GM19193 (cell line): Measurements from ENCODE around the gene FAM9C.

ENCODE experiments used
- POLR2A ChIP-seq: IDR thresholded peaks from 4 replicates; pipeline ENCODE4 v1.6.1; 2011; ENCODE audit not compliant: insufficient read depth, insufficient read length; ENCODE audit errors: extremely low read depth

FAM9C gene

DNA sequence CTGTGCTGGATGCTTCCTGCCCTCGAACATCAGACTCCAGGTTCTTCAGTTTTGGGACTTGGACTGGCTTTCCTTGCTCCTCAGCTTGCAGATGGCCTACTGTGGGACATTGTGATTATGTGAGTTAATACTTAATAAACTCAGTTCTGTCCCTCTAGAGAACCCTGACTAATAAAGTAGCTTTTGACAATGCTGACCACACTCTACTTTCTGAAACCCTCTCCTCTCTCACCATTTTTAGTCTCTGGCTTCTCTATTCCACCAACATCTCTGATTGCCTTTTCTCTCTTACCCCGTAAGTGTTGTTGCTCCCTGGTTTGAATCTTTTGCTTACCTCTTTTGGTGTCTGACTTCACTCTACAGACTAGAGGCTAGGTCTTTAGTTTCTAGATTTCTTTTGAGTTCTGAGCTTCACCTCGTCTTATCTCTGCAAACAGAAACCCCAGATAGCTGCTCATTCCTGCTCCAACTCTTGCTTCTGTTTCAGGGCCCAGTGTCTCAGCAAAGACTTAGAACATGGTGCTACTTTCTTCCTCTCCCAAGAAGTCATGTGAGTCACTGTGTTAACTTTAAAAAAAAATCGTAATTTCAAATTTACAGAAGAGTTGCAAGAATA, 58.1 kb downstream of the FAM9C start:
- no peak for TF ChIP-seq POLR2A
